Astrocyte (in vitro differentiated cells and primary cell): ENCODE data around the gene SUGCT.
"Not testable (repeated sequence)": the region's sequence is repeated elsewhere in the genome, so short reads cannot be mapped to it uniquely, and the experiment has no call there.

Source experiments
- CTCF ChIP-seq: IDR thresholded peaks from 2 replicates; pipeline ENCODE4 v1.5.1; 2011; ENCODE audit warnings: low read depth, mild to moderate bottlenecking, inconsistent platforms, low read length, moderate library complexity; ENCODE audit not compliant: insufficient read depth
- EZH2 ChIP-seq: IDR thresholded peaks from 2 replicates; pipeline ENCODE4 v1.6.1; 2012; ENCODE audit warnings: mild to moderate bottlenecking, low read length, inconsistent platforms; ENCODE audit not compliant: insufficient read depth

GRCh38 chr7:40414704-40415103 is 279.9 kb downstream of the SUGCT start:
- not testable (repeated sequence) for TF ChIP-seq CTCF, EZH2
